Effector CD4-positive, alpha-beta T cell (primary cell): Measurements from ENCODE around the gene P4HA1.

Source experiments
- DNase-seq: peaks from one replicate; pipeline ENCODE4 v3.0.0-alpha.2; 2020

Gene P4HA1

DNA sequence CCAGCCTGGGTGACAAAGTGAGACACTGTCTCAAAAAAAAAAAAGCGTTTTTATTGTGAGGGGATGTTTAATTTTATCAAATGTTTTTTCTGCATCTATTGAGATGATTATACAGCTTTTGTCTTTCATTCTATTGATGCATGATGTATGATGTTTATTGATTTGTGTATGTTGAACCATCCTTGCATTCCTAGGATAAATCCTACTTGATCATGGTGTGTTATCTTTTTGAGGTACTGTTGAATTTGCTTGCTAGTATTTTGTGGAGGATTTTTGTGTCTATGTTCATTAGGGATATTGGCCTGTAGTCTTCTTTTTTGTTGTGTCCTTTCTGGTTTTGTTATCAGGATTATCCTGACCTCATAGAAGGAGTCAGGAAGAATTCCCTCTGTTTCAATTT is 119.8 kb downstream of the P4HA1 start:
- no peak for DNase-seq
